Naive thymus-derived CD4-positive, alpha-beta T cell (primary cell): ENCODE results near the gene DDX49. TPM values are rescaled to one million over a fixed set of nuclear protein-coding genes. Genes with fewer than 3 reads are reported as not detected.

Source experiments
- ATAC-seq: fragments of 150-1000 bp; cut with Tn5 transposase; 2 replicates; pipeline ENCODE4 v1.10.0; 2021; ENCODE audit warnings: mild to moderate bottlenecking, moderate library complexity
- CTCF ChIA-PET: fragments of 350-600 bp; sonication (Branson Sonifier 250); formaldehyde crosslinking; loops from one replicate; lab custom pipeline; 2021; ENCODE audit warnings: antibody characterized with exemption; lab: Charles Lee
- POLR2A ChIA-PET: fragments of 350-600 bp; sonication (Branson Sonifier 250); formaldehyde crosslinking; loops from one replicate; lab custom pipeline; 2021; ENCODE audit warnings: antibody characterized with exemption, inconsistent platforms; lab: Charles Lee
- DNase-seq, 9 donors: peaks; one replicate each; pipeline versions ENCODE4 v3.0.0 to v3.0.0-alpha.2; 2020 to 2022; ENCODE audit warnings: mixed read lengths in 1 of 9
- H3K27ac ChIP-seq: one replicate; pipeline ENCODE4 v1.7.0; 2013; ENCODE audit warnings: mild to moderate bottlenecking, low read depth, low read length, moderate library complexity
- H3K27me3 ChIP-seq, 2 donors: one replicate each; pipeline ENCODE4 v1.7.0; 2013; ENCODE audit warnings: low read length in 2 of 2, mild to moderate bottlenecking in 2 of 2, moderate library complexity in 2 of 2; ENCODE audit not compliant: control insufficient read depth in 2 of 2, insufficient read depth in 2 of 2
- H3K36me3 ChIP-seq, 3 experiments: 1 replicate in 2 of 3; 2 replicates in 1 of 3; pipeline ENCODE4 v1.7.0; 2013; ENCODE audit warnings: low read length in 3 of 3, mild to moderate bottlenecking in 3 of 3, moderate library complexity in 1 of 3; ENCODE audit not compliant: insufficient read depth in 3 of 3, control insufficient read depth in 2 of 3
- H3K4me1 ChIP-seq, 2 donors: one replicate each; pipeline ENCODE4 v1.7.0; 2013; ENCODE audit warnings: low read length in 2 of 2, mild to moderate bottlenecking in 2 of 2, moderate library complexity in 1 of 2; ENCODE audit not compliant: control insufficient read depth in 2 of 2, insufficient read depth in 2 of 2
- H3K4me3 ChIP-seq: 2 replicates; pipeline ENCODE4 v1.7.0; 2013; ENCODE audit warnings: mild to moderate bottlenecking, low read length
- H3K9me3 ChIP-seq, 3 experiments: 1 replicate in 2 of 3; 2 replicates in 1 of 3; pipeline ENCODE4 v1.7.0; 2013; ENCODE audit warnings: low read length in 3 of 3; ENCODE audit not compliant: control insufficient read depth in 2 of 3
- H3K27ac Mint-ChIP-seq, 9 donors: one replicate each; pipeline ENCODE4 v1.8.0; 2020 to 2022; ENCODE audit warnings: mixed read lengths in 9 of 9, mild to moderate bottlenecking in 8 of 9, moderate library complexity in 5 of 9, inconsistent platforms in 2 of 9
- H3K27me3 Mint-ChIP-seq, 5 donors: one replicate each; pipeline ENCODE4 v1.8.0; 2021 to 2022; ENCODE audit warnings: mixed read lengths in 5 of 5, mild to moderate bottlenecking in 1 of 5
- H3K36me3 Mint-ChIP-seq, 5 donors: one replicate each; pipeline ENCODE4 v1.8.0; 2020 to 2022; ENCODE audit warnings: mixed read lengths in 5 of 5, mild to moderate bottlenecking in 3 of 5, inconsistent platforms in 1 of 5
- H3K4me1 Mint-ChIP-seq, 7 donors: one replicate each; pipeline ENCODE4 v1.8.0; 2020 to 2022; ENCODE audit warnings: mixed read lengths in 7 of 7, mild to moderate bottlenecking in 3 of 7, inconsistent platforms in 1 of 7
- H3K4me3 Mint-ChIP-seq, 10 donors: one replicate each; pipeline ENCODE4 v1.8.0; 2020 to 2022; ENCODE audit warnings: mild to moderate bottlenecking in 10 of 10, mixed read lengths in 10 of 10, moderate library complexity in 6 of 10, inconsistent platforms in 2 of 10
- H3K9me3 Mint-ChIP-seq, 11 donors: one replicate each; pipeline ENCODE4 v1.8.0; 2020 to 2022; ENCODE audit warnings: mixed read lengths in 11 of 11, mild to moderate bottlenecking in 4 of 11, inconsistent platforms in 1 of 11, moderate library complexity in 1 of 11
- intact Hi-C, 2 donors: fragments of 100-400 bp; cut with micrococcal nuclease; formaldehyde crosslinking; loops; one replicate each; pipeline ENCODE4 v1.15.1; 2023
- polyA plus RNA-seq, 2 donors: library from polyadenylated mRNA; unstranded; fragments of 300-500 nt; fragmentation: Illumina TruSeq; gene quantifications; one replicate each; pipeline ENCODE4 v1.2.3, GENCODE V29; 2021
- total RNA-seq, 6 experiments: library from RNA in 5 of 6; stranded (reverse) in 5 of 6; gene quantifications; 1 replicate in 5 of 6; 2 replicates in 1 of 6; pipeline ENCODE4 v1.2.3 and lab custom pipeline; 2021 to 2026

DDX49 gene
- total and polyA plus RNA-seq, 7 experiments from 2014 or later: 19.9 to 63.2 (median 50.2) TPM

DNA sequence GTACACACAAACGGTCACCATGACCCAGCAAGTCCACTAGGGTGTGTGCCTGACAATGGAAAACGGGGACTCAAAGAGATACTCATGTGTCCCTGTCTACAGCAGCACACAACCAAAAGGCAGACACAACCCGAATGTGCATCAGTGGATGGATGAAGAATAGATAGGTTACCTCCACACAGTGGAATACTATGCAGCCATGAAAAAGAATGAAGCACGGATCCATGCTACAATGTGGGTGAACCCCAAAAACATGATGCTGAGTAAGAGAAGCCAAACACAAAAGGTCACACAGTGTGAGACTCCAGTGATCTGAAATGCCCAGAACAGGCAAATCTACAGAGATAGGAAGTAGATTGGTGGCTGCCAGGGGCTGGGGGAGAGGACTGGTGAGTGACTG, 32.5 kb upstream of the DDX49 start:
- intact Hi-C loops: no loop called here
- Mint-ChIP-seq H3K9me3 (peaks cover 0 to 3% (median 0%) of the 10 kb centered on the region in 11 donors), H3K4me1 (peaks cover 0 to 1% (median 0%) of the 10 kb centered on the region in 7 donors), H3K36me3 (no peaks in the 10 kb centered on the region), H3K4me3 (no peak overlapping the region), H3K27ac (peak overlapping the region in 1 of 9 donors; percentile 29), H3K27me3 (peaks cover 0 to 9% (median 2%) of the 10 kb centered on the region in 5 donors)
- no peak overlapping the region for H3K27ac ChIP-seq
- no peaks in the 10 kb centered on the region for H3K4me1 ChIP-seq
- ChIA-PET POLR2A (no interaction called here), CTCF (no interaction called here)
- no peaks in the 10 kb centered on the region for H3K36me3 ChIP-seq
- DNase-seq: no peak
- H3K27me3 ChIP-seq: no peaks in the 10 kb centered on the region
- ATAC-seq: no peak
- H3K4me3 ChIP-seq: no peak overlapping the region
- no peaks in the 10 kb centered on the region for H3K9me3 ChIP-seq

DNA sequence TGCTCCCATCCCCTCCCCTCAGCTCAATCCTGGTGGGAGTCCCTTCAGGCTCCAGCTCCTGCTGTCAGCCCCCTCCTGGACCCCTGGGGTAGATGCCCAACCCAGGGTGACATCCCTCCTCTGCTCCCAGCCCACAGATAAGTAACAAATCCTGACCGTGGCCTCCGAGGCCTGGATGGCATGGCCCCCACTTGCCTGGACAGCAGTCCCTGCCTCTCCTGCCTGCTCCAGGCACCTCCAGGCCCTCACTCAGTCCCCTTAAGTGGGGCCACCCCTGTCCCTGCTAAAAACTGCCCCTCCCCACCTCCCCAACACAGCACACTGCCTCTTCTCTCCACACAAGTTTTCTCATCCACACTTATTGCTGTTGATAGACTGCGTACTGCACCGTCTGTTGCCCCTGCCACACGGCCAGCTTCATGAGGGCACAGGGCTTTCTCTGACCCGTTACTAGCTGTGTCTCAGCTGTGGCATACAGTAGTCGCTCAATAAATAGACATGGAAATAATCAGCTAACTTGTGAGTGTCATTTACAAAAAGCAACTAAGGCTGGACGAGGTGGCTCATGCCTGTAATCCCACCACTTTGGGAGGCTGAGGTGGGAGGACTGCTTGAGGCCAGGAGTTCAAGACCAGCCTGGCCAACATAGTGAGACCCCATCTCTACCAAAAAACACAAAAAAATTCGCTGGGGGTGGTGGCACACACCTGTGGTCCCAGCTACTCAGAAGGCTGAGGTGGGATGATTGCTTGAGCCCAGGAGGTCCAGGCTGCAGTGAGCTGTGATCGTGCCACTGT, 29.4 kb upstream of the DDX49 start:
- H3K27me3 ChIP-seq: no peaks in the 10 kb centered on the region
- H3K4me1 Mint-ChIP-seq: peaks cover 0 to 4% (median 0%) of the 10 kb centered on the region in 7 donors
- no peak overlapping the region for H3K4me3 Mint-ChIP-seq
- peaks cover 0 to 3% (median 0%) of the 10 kb centered on the region in 11 donors for H3K9me3 Mint-ChIP-seq
- H3K36me3 Mint-ChIP-seq: no peaks in the 10 kb centered on the region
- no peaks in the 10 kb centered on the region for H3K9me3 ChIP-seq
- no peaks in the 10 kb centered on the region for H3K36me3 ChIP-seq
- no peak overlapping the region for H3K27ac ChIP-seq
- H3K27me3 Mint-ChIP-seq: peaks cover 0 to 28% (median 17%) of the 10 kb centered on the region in 5 donors
- no peak overlapping the region for H3K27ac Mint-ChIP-seq
- intact Hi-C loops: no loop called here
- ChIA-PET POLR2A (interaction anchor here (0.7 kb wide), 1 partner anchor 20 kb away, joined by 4 read pairs; no protein-coding TSS in a partner anchor), CTCF (no interaction called here)
- no peak for ATAC-seq
- H3K4me1 ChIP-seq: no peaks in the 10 kb centered on the region
- H3K4me3 ChIP-seq: no peak overlapping the region
- DNase-seq: no peak

DNA sequence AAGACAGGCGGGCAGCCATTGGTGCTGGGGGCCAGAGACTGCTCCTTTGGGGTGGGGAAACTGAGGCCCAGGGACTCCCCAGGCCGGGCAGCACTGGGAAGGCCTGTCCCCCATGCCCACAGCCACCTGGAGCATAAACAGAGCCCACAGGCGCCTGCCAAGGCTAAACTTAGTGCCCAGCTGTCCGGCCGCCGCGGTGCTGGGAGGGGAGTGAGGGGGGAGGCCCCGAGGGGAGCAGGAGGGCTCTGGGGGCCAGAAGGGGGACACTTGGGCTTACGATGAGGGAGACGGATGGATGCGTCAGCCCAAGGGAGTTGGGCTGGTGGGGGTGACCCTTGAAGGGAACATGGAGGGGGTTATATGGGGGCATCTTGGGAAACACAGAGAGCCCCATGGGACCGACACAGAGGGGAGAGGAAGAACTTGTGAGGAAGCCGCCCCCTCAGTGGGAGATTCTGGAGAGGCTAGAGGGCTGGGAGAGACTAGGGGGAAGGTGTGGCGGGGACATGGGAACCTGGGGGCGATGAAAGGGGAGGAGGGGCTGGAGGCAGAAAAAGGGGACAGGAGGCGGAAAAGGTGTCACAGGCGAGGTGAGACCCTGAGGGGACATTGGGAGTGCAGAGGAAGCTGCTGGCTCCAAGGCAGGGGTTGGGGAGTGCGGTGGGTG, 25.8 kb upstream of the DDX49 start:
- Histone ChIP-seq H3K27ac (no peak overlapping the region), H3K9me3 (no peaks in the 10 kb centered on the region), H3K36me3 (peaks cover 0 to 4% (median 0%) of the 10 kb centered on the region in 3 experiments), H3K27me3 (no peaks in the 10 kb centered on the region), H3K4me1 (no peaks in the 10 kb centered on the region), H3K4me3 (no peak overlapping the region)
- peak overlapping the region in 1 of 10 donors; percentile 65 for H3K4me3 Mint-ChIP-seq
- peaks cover 2 to 17% (median 11%) of the 10 kb centered on the region in 7 donors for H3K4me1 Mint-ChIP-seq
- ChIA-PET CTCF (no interaction called here), POLR2A (no interaction called here)
- intact Hi-C loops: no loop called here
- H3K36me3 Mint-ChIP-seq: peaks cover 0 to 4% (median 0%) of the 10 kb centered on the region in 5 donors
- peaks cover 12 to 40% (median 32%) of the 10 kb centered on the region in 5 donors for H3K27me3 Mint-ChIP-seq
- H3K27ac Mint-ChIP-seq: no peak overlapping the region
- DNase-seq (no peak), ATAC-seq (no peak)
- H3K9me3 Mint-ChIP-seq: no peaks in the 10 kb centered on the region

DNA sequence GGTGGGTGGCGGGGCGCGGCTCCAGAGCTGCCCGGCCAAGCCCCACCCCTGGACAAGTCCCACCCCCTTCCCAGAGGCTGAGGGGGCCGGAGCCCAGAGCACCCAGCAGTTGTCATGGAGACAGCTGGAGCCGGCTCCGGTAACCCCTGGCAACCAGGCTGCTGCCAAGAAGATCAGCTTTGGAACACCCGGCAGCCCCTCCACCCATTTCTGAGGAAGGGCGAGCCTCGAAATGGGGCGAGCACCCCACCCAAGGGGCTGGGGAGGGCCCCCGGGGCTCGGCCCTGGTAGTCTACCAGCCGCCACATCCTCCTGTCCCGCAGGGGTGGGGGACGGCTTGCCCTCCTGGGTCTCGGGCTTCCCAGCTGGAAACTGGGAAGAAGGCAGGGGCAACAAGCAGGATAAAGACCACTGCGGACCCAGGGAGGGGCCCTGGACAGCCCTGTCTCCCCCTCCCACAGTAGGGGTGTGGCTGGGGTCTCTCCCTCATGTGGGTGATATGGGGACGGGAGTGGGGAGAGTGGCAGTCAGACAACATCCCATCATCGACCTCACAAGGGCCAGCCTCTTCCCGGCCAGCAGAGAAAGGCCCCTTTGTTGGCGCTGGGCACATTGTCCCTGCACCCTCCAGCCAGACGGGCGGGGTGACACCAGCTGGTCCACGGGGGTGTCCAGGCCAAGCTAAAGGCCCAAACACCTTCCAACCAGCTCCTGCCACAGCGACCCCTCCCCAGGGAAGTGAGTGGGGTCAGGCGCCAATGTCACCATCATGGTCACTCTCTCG, 25.1 kb upstream of the DDX49 start:
- POLR2A ChIA-PET: no interaction called here
- DNase-seq (no peak), ATAC-seq (no peak)
- no peak overlapping the region for H3K4me3 ChIP-seq
- H3K9me3 ChIP-seq: no peaks in the 10 kb centered on the region
- no peaks in the 10 kb centered on the region for H3K4me1 ChIP-seq
- Mint-ChIP-seq H3K9me3 (no peaks in the 10 kb centered on the region), H3K27me3 (peaks cover 12 to 40% (median 32%) of the 10 kb centered on the region in 5 donors), H3K27ac (no peak overlapping the region), H3K4me1 (peaks cover 2 to 17% (median 11%) of the 10 kb centered on the region in 7 donors), H3K4me3 (peak overlapping the region in 3 of 10 donors; percentile 5 to 45 (median 17)), H3K36me3 (peaks cover 0 to 4% (median 0%) of the 10 kb centered on the region in 5 donors)
- no peaks in the 10 kb centered on the region for H3K27me3 ChIP-seq
- H3K36me3 ChIP-seq: peaks cover 0 to 11% (median 0%) of the 10 kb centered on the region in 3 experiments
- CTCF ChIA-PET: no interaction called here
- no peak overlapping the region for H3K27ac ChIP-seq
- intact Hi-C loops: no loop called here

DNA sequence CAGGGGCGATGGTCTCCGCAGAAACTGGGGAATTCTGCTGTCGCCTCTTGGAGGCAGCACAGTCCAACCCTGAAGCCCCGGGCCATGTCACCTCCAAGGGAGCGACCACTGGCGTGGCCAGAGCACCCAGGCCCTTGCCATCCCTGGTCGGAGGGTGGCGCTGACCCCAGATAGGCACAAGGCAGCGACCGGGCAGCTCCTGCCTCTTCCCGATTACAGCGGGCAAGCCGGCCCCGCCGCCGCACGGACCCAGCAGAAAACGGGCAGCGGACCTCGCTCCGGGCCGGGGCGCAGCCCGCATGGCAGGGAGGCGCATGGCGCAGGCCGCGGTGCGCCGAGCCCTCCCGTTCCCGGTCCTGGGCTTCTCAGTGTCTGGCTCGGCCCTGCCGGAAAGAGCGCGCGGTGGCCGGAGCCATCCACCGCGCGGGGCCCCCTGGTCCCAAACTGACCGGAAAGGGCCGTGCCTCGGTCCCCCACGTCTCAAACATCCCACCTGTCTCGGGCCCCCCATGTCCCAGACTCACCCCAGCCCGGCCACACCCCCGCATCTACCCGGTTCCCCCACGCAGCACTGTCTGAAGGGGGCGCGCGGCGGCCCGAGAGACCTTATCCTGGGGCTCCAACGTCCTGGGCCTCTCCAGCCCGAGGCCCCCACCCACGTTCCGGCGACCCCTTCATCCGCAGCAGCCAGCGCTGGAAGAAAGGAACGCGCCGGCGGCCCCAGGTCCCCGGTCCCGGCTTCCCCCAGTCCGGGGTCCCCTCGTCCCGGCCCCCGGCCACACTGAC, 24.3 kb upstream of the DDX49 start:
- H3K9me3 Mint-ChIP-seq: no peaks in the 10 kb centered on the region
- ATAC-seq: peak; percentile 31
- DNase-seq: no peak

More for the DNA sequence above, 24.3 kb upstream of the DDX49 start:
- Histone ChIP-seq H3K4me1 (no peaks in the 10 kb centered on the region), H3K27me3 (no peaks in the 10 kb centered on the region), H3K4me3 (no peak overlapping the region), H3K9me3 (no peaks in the 10 kb centered on the region), H3K27ac (no peak overlapping the region), H3K36me3 (peaks cover 0 to 19% (median 0%) of the 10 kb centered on the region in 3 experiments)
- Mint-ChIP-seq H3K4me3 (peak overlapping the region in 6 of 10 donors; percentile 17 to 50 (median 36)), H3K36me3 (peaks cover 0 to 4% (median 0%) of the 10 kb centered on the region in 5 donors), H3K27me3 (peaks cover 12 to 40% (median 32%) of the 10 kb centered on the region in 5 donors), H3K4me1 (peaks cover 2 to 16% (median 11%) of the 10 kb centered on the region in 7 donors), H3K27ac (no peak overlapping the region)
- ChIA-PET POLR2A (no interaction called here), CTCF (no interaction called here)
- intact Hi-C loops: no loop called here
